ENCODE measurements around the gene SLFN14.

DNA sequence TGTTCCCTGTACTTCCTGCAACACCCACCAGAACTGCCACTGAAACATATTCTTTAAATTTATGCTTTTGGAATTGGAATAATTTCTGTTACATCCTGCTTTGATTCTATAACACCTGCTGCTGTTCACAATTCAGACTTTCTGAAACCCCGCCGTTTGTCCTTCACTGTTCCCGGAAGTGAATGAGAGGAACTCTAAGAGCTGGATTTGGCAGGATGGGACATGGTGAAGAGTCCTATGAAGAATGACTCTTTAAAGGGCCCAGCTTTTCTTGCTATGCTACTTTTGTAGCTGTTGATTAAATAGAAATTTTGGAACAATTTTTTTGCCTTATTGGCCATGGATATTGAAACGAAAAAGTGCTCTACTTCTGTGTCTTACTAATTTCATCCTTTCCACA, 35.5 kb upstream of the SLFN14 start:
- TF ChIP-seq, protein P1, sequence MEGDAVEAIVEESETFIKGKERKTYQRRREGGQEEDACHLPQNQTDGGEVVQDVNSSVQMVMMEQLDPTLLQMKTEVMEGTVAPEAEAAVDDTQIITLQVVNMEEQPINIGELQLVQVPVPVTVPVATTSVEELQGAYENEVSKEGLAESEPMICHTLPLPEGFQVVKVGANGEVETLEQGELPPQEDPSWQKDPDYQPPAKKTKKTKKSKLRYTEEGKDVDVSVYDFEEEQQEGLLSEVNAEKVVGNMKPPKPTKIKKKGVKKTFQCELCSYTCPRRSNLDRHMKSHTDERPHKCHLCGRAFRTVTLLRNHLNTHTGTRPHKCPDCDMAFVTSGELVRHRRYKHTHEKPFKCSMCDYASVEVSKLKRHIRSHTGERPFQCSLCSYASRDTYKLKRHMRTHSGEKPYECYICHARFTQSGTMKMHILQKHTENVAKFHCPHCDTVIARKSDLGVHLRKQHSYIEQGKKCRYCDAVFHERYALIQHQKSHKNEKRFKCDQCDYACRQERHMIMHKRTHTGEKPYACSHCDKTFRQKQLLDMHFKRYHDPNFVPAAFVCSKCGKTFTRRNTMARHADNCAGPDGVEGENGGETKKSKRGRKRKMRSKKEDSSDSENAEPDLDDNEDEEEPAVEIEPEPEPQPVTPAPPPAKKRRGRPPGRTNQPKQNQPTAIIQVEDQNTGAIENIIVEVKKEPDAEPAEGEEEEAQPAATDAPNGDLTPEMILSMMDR (IDR thresholded peaks at IDR 0.05) = no peak
- TF ChIP-seq POLR2A (IDR thresholded peaks at IDR 0.05) = no peak

Measured in thyroid gland (tissue), 4 donors.